Transverse colon (tissue), 3 donors: Measurements from ENCODE around the gene NLRC5.

Experiments
- EP300 ChIP-seq: sonication (generic); formaldehyde crosslinking; IDR thresholded peaks from one replicate; pipeline ENCODE4 v1.6.1; 2017; ENCODE audit warnings: antibody characterized with exemption, low read depth
- POLR2A ChIP-seq: fragments of 450-650 bp; IDR thresholded peaks from one replicate; pipeline ENCODE4 v1.6.1; 2016; ENCODE audit warnings: antibody characterized with exemption, mild to moderate bottlenecking, moderate library complexity
- TF ChIP-seq, protein P1 (sequence below), 5 experiments: fragments of 200-600 bp in 3 of 5; fragments of 450-650 bp in 2 of 5; sonication (generic) in 3 of 5; IDR thresholded peaks; 1 replicate in 2 of 5; 2 replicates in 3 of 5; pipeline ENCODE4 v1.5.1; 2016 to 2017; ENCODE audit warnings: antibody characterized with exemption in 5 of 5, inconsistent platforms in 3 of 5, mild to moderate bottlenecking in 2 of 5, moderate library complexity in 1 of 5

DNA sequence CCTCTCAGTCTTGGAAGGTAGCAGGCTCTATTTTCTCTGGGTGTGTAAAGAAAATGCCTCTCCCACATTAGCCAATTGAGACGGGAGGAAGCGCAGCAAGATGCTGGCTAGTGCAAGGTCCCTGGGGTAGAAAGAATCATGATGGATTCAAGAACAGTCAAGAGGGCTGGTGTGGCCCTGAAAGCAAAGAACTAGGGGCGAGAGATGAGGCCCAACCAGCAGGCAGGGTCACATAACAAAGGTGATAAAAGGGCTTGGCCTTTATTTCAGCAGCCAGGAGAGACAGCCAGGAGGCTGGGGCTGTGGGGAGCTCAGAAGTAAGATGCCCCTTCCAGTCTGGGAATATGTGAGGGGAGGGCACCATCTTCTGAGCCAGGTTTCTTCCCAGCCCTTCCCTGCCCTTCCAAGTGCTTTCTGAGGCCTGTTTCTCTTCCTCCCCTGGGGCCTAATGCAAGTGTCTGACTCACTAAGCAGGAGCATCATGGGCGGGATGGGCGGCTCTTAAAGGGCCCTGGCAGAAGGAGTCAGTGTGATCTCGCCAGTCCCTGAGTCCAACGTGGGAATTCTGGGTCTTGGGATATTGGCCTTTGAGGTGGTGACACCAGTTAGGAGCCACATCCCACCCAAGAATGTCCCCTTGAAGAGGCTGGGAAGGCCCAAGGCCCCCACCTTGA is 3.9 kb upstream of the NLRC5 start:
- TF ChIP-seq, protein P1, sequence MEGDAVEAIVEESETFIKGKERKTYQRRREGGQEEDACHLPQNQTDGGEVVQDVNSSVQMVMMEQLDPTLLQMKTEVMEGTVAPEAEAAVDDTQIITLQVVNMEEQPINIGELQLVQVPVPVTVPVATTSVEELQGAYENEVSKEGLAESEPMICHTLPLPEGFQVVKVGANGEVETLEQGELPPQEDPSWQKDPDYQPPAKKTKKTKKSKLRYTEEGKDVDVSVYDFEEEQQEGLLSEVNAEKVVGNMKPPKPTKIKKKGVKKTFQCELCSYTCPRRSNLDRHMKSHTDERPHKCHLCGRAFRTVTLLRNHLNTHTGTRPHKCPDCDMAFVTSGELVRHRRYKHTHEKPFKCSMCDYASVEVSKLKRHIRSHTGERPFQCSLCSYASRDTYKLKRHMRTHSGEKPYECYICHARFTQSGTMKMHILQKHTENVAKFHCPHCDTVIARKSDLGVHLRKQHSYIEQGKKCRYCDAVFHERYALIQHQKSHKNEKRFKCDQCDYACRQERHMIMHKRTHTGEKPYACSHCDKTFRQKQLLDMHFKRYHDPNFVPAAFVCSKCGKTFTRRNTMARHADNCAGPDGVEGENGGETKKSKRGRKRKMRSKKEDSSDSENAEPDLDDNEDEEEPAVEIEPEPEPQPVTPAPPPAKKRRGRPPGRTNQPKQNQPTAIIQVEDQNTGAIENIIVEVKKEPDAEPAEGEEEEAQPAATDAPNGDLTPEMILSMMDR (IDR thresholded peaks at IDR 0.05): no peak
- no peak for TF ChIP-seq POLR2A
- TF ChIP-seq EP300: no peak
